Suprapubic skin (tissue), 4 donors: ENCODE measurements around the gene BUD23.

ENCODE experiments used
- CTCF ChIP-seq, 2 donors: fragments of 200-600 bp in 1 of 2; fragments of 450-650 bp in 1 of 2; sonication (generic) in 1 of 2; IDR thresholded peaks; one replicate each; pipeline ENCODE4 v1.5.1; 2016 to 2019; ENCODE audit warnings: antibody characterized with exemption in 2 of 2, mild to moderate bottlenecking in 1 of 2, moderate library complexity in 1 of 2
- EP300 ChIP-seq: sonication (generic); formaldehyde crosslinking; IDR thresholded peaks from one replicate; pipeline ENCODE4 v1.6.1; 2017; ENCODE audit warnings: antibody characterized with exemption
- POLR2A ChIP-seq, 2 donors: fragments of 450-650 bp; IDR thresholded peaks; one replicate each; pipeline ENCODE4 v1.6.1; 2017; ENCODE audit warnings: antibody characterized with exemption in 2 of 2, mild to moderate bottlenecking in 2 of 2, moderate library complexity in 2 of 2
- POLR2AphosphoS5 ChIP-seq, 3 donors: sonication (generic); formaldehyde crosslinking; IDR thresholded peaks; one replicate each; pipeline ENCODE4 v1.6.1; 2017; ENCODE audit warnings: antibody characterized with exemption in 3 of 3

DNA sequence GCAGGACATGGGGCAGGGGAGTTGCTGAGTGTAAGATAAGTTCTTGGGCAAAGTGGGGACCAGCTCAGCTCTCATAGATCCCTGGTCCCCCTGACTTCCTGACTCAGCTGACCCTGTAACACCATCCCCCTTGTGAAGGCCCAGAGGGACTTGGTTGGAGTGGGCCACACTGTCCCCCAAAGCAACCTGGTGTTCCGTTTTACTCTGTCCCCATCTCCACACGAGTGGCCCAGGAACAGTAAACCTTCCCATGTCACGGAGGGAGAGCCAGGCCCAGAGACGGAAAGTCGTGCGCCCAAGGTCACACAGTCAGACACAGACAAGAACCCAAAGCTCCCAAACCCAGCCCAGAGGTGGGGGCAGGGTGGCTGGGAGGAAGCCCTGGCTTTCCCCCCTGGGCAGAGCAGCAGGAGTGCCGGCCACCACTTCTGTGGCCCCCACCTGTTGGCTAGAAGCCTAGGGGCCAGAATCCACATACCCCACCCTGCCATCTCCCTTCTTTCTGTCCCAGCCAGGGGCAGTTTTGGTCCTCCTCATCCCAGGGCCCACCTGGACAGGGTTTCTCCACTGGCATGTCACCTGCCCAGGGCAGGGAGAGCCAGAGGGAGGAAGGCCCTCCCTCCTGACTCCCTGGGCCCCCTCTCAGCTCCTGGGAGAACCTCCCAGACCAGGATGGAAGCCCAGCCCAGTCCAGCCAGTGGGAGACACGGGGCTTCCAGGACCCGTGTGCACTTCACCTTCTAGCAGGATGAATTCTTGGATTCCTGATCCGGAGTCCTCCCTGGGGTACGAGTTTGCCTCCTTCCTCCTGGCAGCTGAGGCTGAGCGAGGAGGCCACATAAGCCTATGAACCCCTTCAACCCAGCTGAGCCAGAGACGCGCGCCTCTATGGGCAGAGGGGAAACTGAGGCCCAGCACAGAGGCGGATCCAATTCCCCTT, 36.3 kb upstream of the BUD23 start:
- TF ChIP-seq POLR2A (IDR thresholded peaks at IDR 0.05) = no peak
- TF ChIP-seq CTCF (IDR thresholded peaks at IDR 0.05) = no peak
- TF ChIP-seq POLR2AphosphoS5 (IDR thresholded peaks at IDR 0.05) = no peak
- no peak for TF ChIP-seq EP300
